ENCODE results near the gene MDFIC2.
"Not testable (repeated sequence)": the region's sequence is repeated elsewhere in the genome, so short reads cannot be mapped to it uniquely, and the experiment has no call there.

The MDFIC2 gene

DNA sequence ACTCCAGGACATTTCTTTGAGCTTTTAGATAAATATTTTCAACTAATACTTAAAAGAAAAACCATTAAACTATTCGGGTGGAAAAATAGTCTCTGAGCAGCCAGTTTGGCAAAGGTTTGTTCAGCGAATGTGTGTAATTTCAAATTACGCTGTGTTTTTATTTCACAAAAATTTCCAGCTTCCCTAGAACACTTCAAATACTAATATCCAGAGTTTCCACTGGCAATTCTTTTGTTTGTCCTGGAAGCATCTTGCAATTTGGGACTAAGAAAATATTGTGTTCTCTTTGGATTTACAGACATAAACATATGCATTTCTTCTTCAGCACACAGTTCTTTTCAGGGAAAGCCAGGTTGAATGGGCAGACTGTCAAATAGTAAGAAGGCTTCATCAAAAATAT is 61.9 kb downstream of the MDFIC2 start:
- DNase-seq: no peak

DNA sequence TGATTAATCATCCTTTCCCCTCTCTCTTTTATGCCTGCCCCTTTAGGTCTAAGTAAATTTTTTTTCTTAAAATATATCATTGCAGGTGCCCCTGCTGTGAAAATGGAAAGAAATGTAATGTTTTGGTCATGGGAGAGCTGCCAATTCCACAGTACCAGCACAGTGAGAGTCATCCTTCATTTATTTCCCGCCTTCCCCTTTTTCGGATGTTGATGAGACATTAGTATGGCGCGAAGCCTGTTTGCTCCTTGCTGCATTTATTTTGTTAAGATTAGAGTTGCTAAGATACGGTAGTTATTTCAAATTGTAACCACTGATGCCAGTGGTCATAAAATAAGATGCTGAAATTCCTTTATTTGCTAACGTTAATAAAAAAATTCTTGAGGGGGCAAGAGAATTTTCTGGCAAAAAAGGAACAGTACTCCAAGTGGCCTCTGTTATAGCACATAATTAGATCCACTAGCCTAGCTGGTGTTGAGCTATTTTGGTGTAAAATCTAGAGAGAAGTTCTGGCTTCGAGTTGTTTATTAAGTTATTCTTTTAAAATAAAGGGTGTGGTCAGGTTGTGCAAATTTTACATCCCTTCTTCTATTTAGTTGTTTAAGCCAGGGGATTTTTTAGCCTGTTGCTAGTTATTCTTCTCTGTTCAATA is 62.8 kb downstream of the MDFIC2 start:
- DNase-seq: no peak

DNA sequence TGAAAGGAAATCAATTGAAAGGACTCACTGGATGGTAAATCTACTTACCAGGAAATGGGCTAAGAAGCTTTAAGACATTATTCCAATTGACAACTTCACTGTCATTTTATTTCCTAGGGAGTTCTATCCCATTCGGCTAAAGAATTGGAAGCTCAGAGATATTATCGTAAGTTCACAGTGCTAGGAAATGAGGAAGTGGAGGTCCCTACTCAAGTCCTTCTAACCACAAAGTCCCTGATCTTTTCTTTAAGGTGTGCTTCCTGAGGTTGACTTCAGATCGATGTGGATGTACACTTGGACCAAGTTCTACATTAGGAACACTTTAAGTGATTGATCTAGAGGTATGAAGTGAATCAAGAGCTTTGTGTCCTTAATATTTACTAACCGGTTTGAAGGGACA is 63.6 kb downstream of the MDFIC2 start:
- DNase-seq: no peak

DNA sequence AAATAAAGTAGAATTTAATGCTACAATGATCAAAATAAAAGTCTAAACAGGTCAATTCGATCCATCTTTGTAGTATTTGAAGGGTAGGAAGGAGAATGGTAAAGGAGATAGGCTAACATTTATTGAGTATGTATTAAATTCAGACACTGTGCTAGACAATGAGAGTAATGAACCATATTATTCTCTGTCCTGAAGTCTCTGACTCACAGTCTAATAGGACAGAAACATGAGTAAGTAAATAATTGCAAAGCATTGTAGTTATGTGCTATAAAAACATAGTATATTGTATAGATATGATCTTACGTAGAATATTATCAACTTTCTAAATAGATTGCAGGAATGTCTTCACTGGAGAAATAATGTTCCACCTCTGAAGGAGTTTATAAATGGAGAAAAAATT is 64.5 kb downstream of the MDFIC2 start:
- DNase-seq: no peak

DNA sequence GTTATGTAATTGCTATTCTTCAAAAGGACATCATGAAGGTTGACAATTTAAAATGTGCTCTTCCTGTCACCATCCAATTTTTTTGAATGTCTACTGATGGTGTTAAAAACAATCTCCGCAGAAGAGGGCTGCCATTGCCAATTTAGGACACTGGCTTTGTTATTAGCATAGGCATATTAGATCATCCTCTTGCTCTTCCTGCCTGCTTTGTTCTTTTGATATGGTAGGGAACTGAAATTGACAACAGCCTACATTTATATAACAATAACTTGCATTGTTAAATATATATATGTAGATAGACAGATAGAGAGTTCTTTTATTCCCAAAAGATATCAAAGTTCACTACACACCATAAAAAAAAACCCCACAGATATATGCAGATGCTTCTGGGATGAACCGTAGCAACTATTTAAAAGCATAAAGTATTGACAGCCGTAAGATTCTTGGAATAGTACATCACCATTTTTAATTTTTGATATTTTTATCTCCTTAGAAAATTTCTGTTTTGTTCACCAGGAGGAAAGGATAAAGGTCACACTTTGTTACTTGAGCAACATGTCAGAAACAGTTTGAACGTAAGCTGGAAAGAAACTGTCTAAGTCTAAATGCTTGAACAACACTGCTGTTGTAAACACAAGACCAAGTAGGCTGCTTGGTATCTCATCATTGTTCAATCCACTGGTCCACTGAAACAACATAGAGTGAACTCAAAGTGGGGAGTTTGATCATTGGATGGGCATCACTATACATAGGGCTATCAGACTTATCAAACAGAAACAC is 66.5 kb downstream of the MDFIC2 start:
- no peak for DNase-seq

- no peak for DNase-seq
Measured at GRCh38 chr3:70244422-70244821, 68.0 kb downstream of the MDFIC2 start.

GRCh38 chr3:70242297-70242882 is 70.0 kb downstream of the MDFIC2 start:
- DNase-seq: no peak

DNA sequence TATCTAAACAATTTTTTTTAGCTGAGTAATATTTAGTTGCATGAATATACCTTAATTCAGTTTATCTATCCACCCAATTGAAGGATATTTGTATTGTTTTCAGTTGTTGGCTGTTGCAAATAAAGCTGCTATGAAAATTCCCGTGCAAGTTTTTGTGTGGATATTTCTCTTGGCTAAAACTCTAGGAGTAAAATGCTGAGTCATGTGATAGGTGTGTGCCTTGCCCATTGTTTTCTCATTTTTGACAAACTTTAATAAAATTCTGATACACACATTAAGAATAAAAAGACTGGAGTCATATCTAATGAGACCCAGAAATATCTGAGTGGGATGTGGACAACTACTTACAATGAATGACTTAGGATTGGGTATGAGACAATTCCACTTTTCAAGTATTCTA is 78.6 kb downstream of the MDFIC2 start:
- no peak for DNase-seq

GRCh38 chr3:70233112-70233511 is 79.3 kb downstream of the MDFIC2 start:
- DNase-seq: no peak

- no peak for DNase-seq
Measured at GRCh38 chr3:70231266-70231701, 81.2 kb downstream of the MDFIC2 start.

DNA sequence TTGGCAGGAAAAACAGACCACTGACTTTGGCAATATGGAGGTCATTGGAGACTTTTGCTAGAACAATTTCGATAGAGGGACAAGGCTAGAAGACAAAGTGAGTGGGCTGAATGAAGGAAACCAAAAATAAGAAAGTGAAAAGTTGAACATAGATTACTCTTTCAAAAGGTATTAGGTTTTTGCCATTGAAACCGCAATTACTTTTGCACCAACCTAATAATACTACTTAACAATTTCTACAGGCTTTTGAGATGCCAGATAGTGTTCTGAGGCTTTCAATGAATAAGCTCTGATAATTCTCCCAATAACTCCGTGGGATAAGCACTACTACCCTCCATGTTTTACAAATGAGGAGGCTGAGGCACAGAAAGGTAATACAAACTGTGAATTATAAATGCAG is 85.0 kb downstream of the MDFIC2 start:
- DNase-seq: no peak

GRCh38 chr3:70225146-70225545 is 87.3 kb downstream of the MDFIC2 start:
- no peak for DNase-seq

- DNase-seq: no peak
Measured at GRCh38 chr3:70224337-70224736, 88.1 kb downstream of the MDFIC2 start.

- DNase-seq: no peak
Measured at GRCh38 chr3:70218471-70218870, 94.0 kb downstream of the MDFIC2 start.

GRCh38 chr3:70211274-70211673 is 101.2 kb downstream of the MDFIC2 start:
- not testable (repeated sequence) for DNase-seq

- DNase-seq: no peak
Measured at GRCh38 chr3:70201975-70202374, 110.5 kb downstream of the MDFIC2 start.

GRCh38 chr3:70189884-70190473 is 122.5 kb downstream of the MDFIC2 start:
- no peak for DNase-seq

DNA sequence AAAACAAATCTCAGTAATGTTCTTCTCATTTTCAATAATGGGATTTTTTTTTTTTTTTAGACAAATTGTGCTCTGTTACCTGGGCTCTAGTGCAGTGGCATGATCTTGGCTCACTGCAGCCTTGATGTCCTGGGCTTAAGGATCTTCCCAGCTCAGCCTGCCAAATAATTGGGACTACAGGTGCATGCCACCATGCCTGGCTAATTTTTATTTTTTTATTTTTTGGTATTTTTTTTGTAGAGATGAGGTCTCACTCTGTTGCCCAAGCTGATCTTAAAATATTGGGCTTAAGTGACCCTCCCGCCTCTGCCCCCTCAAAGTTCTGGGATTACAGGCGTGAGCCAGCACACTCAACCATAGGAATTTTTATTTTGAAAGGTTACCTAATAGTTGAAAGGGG is 126.2 kb downstream of the MDFIC2 start:
- DNase-seq: no peak

DNA sequence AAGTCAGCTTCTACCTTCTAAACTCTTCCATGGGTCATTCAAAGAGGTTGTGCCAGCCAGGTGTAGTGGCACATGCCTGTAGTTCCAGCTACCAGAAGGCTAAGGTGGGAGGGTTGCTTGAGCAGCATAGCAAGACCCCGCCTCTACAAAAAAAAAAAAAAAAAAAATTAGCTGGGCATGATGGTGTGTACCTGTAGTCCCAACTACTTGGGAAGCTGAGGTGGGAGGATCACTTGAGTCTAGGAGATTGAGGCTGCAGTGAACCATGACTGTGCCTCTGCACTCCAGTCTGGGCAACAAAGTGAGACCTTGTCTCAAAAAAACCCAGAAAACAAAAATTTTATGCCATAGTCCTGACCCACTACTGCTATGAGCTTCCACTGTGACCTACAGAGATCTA is 126.8 kb downstream of the MDFIC2 start:
- no peak for DNase-seq

- no peak for DNase-seq
Measured at GRCh38 chr3:70183781-70184504, 128.5 kb downstream of the MDFIC2 start.

DNA sequence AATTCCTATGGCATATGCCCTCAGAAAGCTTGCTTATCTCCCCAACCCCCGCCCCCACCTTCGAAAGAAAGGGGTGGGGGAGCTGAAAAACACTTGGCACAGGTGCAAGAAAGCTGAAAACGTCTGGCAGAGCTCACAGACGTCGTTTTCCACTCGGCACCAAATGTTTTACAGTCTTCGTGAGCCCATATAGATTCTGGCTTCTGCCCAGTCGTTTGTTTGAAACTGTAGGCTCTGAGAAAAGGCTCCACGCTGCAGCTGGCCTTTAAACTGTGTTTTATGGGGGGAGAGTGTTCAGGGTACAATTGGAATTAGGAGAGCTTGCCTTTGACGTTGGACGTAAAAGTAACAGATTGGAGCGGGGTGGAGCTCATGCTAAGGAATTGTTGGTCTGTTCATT is 130.3 kb downstream of the MDFIC2 start:
- no peak for DNase-seq

DNA sequence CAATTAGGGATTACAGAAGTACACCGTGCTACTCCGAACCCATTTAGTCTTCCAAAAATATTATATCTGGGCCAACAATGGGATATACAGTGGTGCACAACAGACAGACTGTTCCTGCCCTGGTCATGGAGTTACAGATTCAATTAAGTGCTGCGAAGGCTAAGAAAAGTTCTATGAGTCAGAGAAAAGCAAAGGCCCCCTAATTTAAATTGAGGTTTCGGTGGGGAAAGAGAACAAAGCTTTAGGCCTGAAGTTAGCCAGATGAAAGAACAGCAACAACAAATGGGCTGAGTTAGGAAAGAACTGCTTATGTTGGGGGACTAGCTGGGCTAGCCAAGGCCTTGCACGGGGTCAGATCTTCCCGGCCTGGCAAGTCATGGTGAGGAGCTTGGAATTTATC is 131.8 kb downstream of the MDFIC2 start:
- DNase-seq: no peak

DNA sequence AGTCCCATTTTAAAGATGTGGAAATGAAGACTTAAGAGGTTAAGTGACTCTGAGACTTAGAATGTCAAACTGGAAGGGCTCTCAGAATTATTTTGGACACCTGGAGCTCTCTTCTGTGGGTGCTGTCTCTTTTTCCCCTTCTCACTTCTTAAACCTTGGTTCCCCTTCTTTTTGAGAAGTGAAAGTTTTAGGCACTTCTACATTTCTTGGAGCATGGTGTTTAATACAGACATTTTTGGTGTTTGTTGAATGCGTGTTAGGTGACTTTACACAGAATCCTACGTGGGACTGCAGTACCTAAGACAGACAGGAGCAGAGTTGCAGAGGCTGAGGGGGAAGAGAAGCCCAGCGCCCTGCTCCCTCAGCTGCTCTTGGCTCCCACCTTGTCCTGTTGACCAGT is 133.3 kb downstream of the MDFIC2 start:
- no peak for DNase-seq

Measured in activated CD8-positive, alpha-beta memory T cell treated with anti-CD3 and anti-CD28 coated beads, Interleukin-2, amount 50 U/mL, for 48 hours (primary cell).